Progenitor cell of endocrine pancreas (in vitro differentiated cells): Measurements from ENCODE around the gene TRAF7. TPM values are rescaled to one million over a fixed set of nuclear protein-coding genes. Genes with fewer than 3 reads are reported as not detected.

Source experiments
- DNase-seq: peaks from one replicate; pipeline ENCODE4 v3.0.0; 2021; ENCODE audit warnings: low spot score; ENCODE audit not compliant: unreplicated experiment
- H3K27ac Mint-ChIP-seq: 2 replicates; pipeline ENCODE4 v1.8.0; 2021; ENCODE audit warnings: mild to moderate bottlenecking, moderate library complexity, mixed read lengths
- H3K27me3 Mint-ChIP-seq: 2 replicates; pipeline ENCODE4 v1.8.0; 2021; ENCODE audit warnings: mixed read lengths
- H3K36me3 Mint-ChIP-seq: 2 replicates; pipeline ENCODE4 v1.8.0; 2022; ENCODE audit warnings: mixed read lengths; ENCODE audit not compliant: insufficient read depth
- H3K4me1 Mint-ChIP-seq: 2 replicates; pipeline ENCODE4 v1.8.0; 2021; ENCODE audit warnings: low read depth, mixed read lengths
- H3K4me3 Mint-ChIP-seq: 2 replicates; pipeline ENCODE4 v1.8.0; 2021; ENCODE audit warnings: low read depth, mild to moderate bottlenecking, moderate library complexity, mixed read lengths
- H3K9me3 Mint-ChIP-seq: 2 replicates; pipeline ENCODE4 v1.8.0; 2021; ENCODE audit warnings: low read depth, mixed read lengths
- total RNA-seq: library from RNA; stranded (reverse); gene quantifications from 2 replicates; pipeline ENCODE4 v1.2.1, GENCODE V29; 2021
- TF ChIP-seq, protein P1 (sequence below): fragments of 200-600 bp; sonication (generic); IDR thresholded peaks from one replicate; pipeline ENCODE4 v1.5.0; 2021; ENCODE audit warnings: antibody characterized with exemption, mild to moderate bottlenecking; ENCODE audit not compliant: unreplicated experiment

Gene TRAF7
- total RNA-seq, 1 donor from 2014 or later, result 85.2 TPM

- no peak overlapping the region for H3K27ac Mint-ChIP-seq
- H3K36me3 Mint-ChIP-seq, result peaks cover under 1% of the 10 kb centered on the region
- no peak for DNase-seq
- H3K4me1 Mint-ChIP-seq, result peaks cover 20% of the 10 kb centered on the region
- H3K9me3 Mint-ChIP-seq, result no peaks in the 10 kb centered on the region
- no peak overlapping the region for H3K4me3 Mint-ChIP-seq
- TF ChIP-seq, protein P1, sequence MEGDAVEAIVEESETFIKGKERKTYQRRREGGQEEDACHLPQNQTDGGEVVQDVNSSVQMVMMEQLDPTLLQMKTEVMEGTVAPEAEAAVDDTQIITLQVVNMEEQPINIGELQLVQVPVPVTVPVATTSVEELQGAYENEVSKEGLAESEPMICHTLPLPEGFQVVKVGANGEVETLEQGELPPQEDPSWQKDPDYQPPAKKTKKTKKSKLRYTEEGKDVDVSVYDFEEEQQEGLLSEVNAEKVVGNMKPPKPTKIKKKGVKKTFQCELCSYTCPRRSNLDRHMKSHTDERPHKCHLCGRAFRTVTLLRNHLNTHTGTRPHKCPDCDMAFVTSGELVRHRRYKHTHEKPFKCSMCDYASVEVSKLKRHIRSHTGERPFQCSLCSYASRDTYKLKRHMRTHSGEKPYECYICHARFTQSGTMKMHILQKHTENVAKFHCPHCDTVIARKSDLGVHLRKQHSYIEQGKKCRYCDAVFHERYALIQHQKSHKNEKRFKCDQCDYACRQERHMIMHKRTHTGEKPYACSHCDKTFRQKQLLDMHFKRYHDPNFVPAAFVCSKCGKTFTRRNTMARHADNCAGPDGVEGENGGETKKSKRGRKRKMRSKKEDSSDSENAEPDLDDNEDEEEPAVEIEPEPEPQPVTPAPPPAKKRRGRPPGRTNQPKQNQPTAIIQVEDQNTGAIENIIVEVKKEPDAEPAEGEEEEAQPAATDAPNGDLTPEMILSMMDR, result no peak
- H3K27me3 Mint-ChIP-seq, result no peaks in the 10 kb centered on the region
These were observed 5.5 kb downstream of the TRAF7 start for GRCh38 chr16:2160915-2161551.

DNA sequence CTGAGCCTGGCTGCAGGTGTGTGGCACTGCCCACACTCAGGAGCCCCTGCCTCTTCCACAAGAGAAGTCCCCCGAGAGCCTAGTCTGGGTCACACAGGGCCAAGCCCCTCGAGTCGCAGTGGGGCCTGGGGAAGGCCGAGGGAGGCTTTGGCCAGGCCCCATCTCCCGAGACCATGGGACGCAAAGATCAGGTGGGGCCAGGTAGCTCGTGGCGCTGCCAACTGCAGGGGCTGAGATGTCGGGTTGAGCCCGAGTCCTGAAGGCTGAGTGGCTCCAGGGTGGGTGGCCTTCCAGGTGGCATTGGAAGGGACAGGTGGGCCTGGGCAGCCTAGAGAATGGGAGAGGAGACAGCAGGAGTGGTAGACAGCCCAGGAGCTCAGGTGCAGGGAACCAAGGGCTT, 6.3 kb downstream of the TRAF7 start:
- no peak for DNase-seq
- TF ChIP-seq, protein P1, result no peak
- Mint-ChIP-seq H3K27me3 (no peaks in the 10 kb centered on the region), H3K9me3 (no peaks in the 10 kb centered on the region), H3K4me1 (peaks cover 12% of the 10 kb centered on the region), H3K27ac (peak overlapping the region; percentile 56), H3K36me3 (peaks cover 2% of the 10 kb centered on the region), H3K4me3 (no peak overlapping the region)

DNA sequence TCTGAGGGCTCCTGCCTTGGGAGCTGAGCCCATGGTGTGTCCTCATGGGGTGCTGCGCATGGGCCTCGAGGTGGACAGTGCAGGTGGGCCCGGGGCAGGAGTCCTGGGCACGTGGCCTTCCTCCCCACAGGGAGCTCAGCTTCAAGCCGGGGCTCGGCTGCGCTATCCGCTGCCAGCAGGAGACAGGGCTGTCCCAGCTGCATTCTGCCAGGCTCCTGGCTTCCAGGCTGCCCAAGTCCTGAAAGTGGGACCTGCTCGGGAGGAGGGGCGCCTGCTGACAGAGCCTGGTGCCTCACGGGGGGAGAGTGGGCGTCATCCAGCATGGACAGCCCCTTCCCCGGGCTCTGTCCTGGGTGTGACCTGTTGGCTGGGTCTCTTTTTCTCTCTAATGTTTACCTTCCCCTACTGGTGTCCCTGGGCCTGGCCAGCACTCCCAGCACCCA, 7.1 kb downstream of the TRAF7 start:
- TF ChIP-seq, protein P1, result no peak
- H3K36me3 Mint-ChIP-seq, result peaks cover 2% of the 10 kb centered on the region
- no peak overlapping the region for H3K27ac Mint-ChIP-seq
- no peaks in the 10 kb centered on the region for H3K27me3 Mint-ChIP-seq
- peaks cover 4% of the 10 kb centered on the region for H3K4me1 Mint-ChIP-seq
- no peak overlapping the region for H3K4me3 Mint-ChIP-seq
- DNase-seq, result no peak
- no peaks in the 10 kb centered on the region for H3K9me3 Mint-ChIP-seq

DNA sequence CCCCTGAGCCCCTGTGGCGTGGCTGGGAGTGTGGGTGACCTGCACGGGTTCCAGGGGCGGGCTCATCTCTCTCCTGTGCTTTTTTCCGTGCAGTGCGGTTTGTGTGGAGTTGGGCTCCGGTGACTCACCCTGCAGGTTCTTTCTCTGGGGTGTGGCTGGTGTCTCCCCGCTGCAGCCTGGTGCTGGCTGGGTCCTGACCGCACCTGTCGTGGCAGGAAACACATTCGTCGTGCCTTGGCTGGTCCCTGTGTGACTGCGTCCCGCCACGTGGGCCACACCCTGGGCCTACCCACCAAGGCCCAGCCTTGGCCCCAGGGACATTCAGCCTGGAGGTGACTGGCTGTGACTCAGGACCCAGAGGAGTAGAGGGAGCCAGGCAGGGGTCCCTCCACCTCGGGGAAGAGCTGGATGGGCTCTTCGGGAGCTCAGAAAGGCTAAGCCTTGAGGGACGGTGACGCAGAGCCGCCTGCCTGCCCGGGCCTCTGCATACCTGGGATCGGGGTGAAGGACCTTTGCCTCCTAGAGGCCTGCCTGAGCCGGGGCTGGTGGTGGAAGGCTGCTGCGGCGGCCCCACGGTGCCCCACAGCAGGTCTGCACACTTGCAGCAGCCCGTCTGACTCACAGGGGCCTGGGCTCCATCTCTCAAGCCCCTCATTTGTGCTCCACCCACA, 7.8 kb downstream of the TRAF7 start:
- Mint-ChIP-seq H3K36me3 (peaks cover 2% of the 10 kb centered on the region), H3K27me3 (no peaks in the 10 kb centered on the region), H3K27ac (peak overlapping the region; percentile 47), H3K9me3 (no peaks in the 10 kb centered on the region), H3K4me3 (no peak overlapping the region), H3K4me1 (no peaks in the 10 kb centered on the region)
- TF ChIP-seq, protein P1, result no peak
- DNase-seq, result no peak

DNA sequence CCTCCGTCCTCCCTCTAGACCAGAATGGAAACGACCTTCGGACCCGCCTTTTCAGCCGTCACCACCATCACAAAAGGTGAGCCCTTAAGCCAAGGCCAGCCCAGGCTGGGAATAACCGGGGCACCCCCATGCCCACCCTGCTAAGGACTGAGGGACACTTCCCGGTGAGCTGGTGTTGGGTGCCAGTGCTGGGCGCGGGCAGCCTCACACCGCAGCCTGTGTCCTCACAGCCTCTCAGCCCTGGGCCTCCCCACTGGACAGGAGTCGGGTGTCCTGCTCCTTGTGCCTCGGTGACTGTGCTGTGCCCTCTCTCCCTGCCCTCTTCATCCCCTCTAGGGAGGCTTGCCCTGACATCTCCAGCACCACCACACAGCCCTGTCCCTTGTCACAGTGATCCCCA, 10.3 kb downstream of the TRAF7 start:
- Mint-ChIP-seq H3K27ac (peak overlapping the region; percentile 86), H3K27me3 (no peaks in the 10 kb centered on the region), H3K4me1 (no peaks in the 10 kb centered on the region), H3K9me3 (no peaks in the 10 kb centered on the region), H3K4me3 (no peak overlapping the region), H3K36me3 (peaks cover 2% of the 10 kb centered on the region)
- TF ChIP-seq, protein P1, result no peak
- no peak for DNase-seq
